ENCODE measurements around the gene HLA-F. TPM values are rescaled to one million over a fixed set of nuclear protein-coding genes. Genes with fewer than 3 reads are reported as not detected.

The HLA-F gene
- total RNA-seq, 2 donors from 2014 or later = 0.48 to 3.9 TPM

DNA sequence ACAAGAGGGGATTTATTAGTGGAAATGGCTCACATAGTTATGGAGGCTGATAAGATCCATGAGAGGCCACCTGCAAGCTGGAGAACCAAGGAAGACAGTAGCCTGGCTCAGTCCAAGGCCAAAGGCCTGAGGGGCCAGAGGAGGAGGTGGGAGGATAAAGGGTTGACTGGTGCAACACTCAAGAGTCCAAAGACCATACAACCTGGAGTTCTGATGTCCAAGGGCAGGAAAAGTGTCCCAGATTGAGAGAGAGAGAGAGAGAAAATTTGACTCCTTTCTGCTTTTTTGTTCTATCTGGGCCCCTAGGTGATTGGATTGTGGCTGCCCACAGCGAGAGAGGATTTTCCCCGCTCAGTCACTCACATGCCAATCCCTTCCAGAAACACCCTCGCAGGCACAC is 8.0 kb downstream of the HLA-F start:
- H3K27me3 Mint-ChIP-seq (ENCODE audit: insufficient read depth) = peaks cover 43% of the 10 kb centered on the region
- WGBS, 2 experiments (ENCODE audit: insufficient coverage in 1 of 2, insufficient read length in 1 of 2) = 74 to 100% methylated on average over 1 to 3 of the region's 3 CpGs
- Histone ChIP-seq H3K36me3 (ENCODE audit: control insufficient read depth, insufficient read depth, low read length) (no peaks in the 10 kb centered on the region), H3K27me3 (ENCODE audit: control insufficient read depth, insufficient read depth, low read length, poor library complexity, severe bottlenecking) (peaks cover 24% of the 10 kb centered on the region), H3K4me1 (ENCODE audit: control insufficient read depth, insufficient read depth, low read length) (no peaks in the 10 kb centered on the region), H3K9me3 (ENCODE audit: control insufficient read depth, low read length) (no peaks in the 10 kb centered on the region), H3K4me3 (ENCODE audit: low read length) (no peak overlapping the region), H3K27ac (ENCODE audit: low read depth, low read length) (no peak overlapping the region), H3K9ac (ENCODE audit: extremely low read depth, low read length, poor library complexity, severe bottlenecking) (no peak overlapping the region)
- no peak for DNase-seq
- H3K4me1 Mint-ChIP-seq = no peaks in the 10 kb centered on the region
- H3K4me3 Mint-ChIP-seq = no peak overlapping the region
- H3K27ac Mint-ChIP-seq = no peak overlapping the region
- H3K9me3 Mint-ChIP-seq = no peaks in the 10 kb centered on the region
- H3K36me3 Mint-ChIP-seq (ENCODE audit: low read depth) = no peaks in the 10 kb centered on the region
- TF ChIP-seq, protein P1, sequence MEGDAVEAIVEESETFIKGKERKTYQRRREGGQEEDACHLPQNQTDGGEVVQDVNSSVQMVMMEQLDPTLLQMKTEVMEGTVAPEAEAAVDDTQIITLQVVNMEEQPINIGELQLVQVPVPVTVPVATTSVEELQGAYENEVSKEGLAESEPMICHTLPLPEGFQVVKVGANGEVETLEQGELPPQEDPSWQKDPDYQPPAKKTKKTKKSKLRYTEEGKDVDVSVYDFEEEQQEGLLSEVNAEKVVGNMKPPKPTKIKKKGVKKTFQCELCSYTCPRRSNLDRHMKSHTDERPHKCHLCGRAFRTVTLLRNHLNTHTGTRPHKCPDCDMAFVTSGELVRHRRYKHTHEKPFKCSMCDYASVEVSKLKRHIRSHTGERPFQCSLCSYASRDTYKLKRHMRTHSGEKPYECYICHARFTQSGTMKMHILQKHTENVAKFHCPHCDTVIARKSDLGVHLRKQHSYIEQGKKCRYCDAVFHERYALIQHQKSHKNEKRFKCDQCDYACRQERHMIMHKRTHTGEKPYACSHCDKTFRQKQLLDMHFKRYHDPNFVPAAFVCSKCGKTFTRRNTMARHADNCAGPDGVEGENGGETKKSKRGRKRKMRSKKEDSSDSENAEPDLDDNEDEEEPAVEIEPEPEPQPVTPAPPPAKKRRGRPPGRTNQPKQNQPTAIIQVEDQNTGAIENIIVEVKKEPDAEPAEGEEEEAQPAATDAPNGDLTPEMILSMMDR (conservative IDR thresholded peaks at IDR 0.05) = no peak

DNA sequence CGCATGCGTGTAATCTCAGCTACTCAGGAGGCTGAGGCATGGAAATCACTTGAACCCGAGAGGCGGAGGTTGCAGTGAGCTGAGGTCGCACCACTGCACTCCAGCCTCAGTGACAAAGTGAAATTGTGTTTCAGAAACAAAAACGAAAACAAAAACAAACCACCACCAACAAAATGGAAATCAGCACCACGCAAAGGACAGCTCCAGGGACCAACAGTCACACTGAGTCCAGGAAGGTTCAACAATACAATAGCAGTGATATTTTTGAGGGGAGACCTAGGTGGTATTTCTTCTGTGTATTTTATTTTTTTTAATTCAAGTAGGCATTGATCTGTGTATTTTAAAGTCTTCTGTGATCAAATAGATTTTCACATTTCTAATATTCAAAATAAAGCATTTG is 9.8 kb downstream of the HLA-F start:
- Mint-ChIP-seq H3K36me3 (ENCODE audit: low read depth) (no peaks in the 10 kb centered on the region), H3K9me3 (no peaks in the 10 kb centered on the region), H3K27ac (no peak overlapping the region), H3K27me3 (ENCODE audit: insufficient read depth) (peaks cover 25% of the 10 kb centered on the region), H3K4me3 (no peak overlapping the region), H3K4me1 (no peaks in the 10 kb centered on the region)
- no peaks in the 10 kb centered on the region for H3K36me3 ChIP-seq (ENCODE audit: control insufficient read depth, insufficient read depth, low read length)
- TF ChIP-seq, protein P1 (conservative IDR thresholded peaks at IDR 0.05) = no peak
- WGBS, 2 experiments (ENCODE audit: insufficient coverage in 1 of 2, insufficient read length in 1 of 2) = 78 to 85% methylated on average over 5 to 7 of the region's 7 CpGs
- H3K9me3 ChIP-seq (ENCODE audit: control insufficient read depth, low read length) = no peaks in the 10 kb centered on the region
- no peaks in the 10 kb centered on the region for H3K4me1 ChIP-seq (ENCODE audit: control insufficient read depth, insufficient read depth, low read length)
- H3K27ac ChIP-seq (ENCODE audit: low read depth, low read length) = no peak overlapping the region
- no peak overlapping the region for H3K4me3 ChIP-seq (ENCODE audit: low read length)
- peaks cover 22% of the 10 kb centered on the region for H3K27me3 ChIP-seq (ENCODE audit: control insufficient read depth, insufficient read depth, low read length, poor library complexity, severe bottlenecking)
- no peak for DNase-seq
- H3K9ac ChIP-seq (ENCODE audit: extremely low read depth, low read length, poor library complexity, severe bottlenecking) = no peak overlapping the region

- TF ChIP-seq, protein P1 (conservative IDR thresholded peaks at IDR 0.05) = no peak
- no peaks in the 10 kb centered on the region for H3K9me3 ChIP-seq (ENCODE audit: control insufficient read depth, low read length)
- no peak overlapping the region for H3K9ac ChIP-seq (ENCODE audit: extremely low read depth, low read length, poor library complexity, severe bottlenecking)
- peaks cover 20% of the 10 kb centered on the region for H3K27me3 ChIP-seq (ENCODE audit: control insufficient read depth, insufficient read depth, low read length, poor library complexity, severe bottlenecking)
- WGBS, 2 experiments (ENCODE audit: insufficient coverage in 1 of 2, insufficient read length in 1 of 2) = 85 to 96% methylated on average over 2 to 3 of the region's 3 CpGs
- DNase-seq = no peak
- H3K4me1 ChIP-seq (ENCODE audit: control insufficient read depth, insufficient read depth, low read length) = no peaks in the 10 kb centered on the region
- Mint-ChIP-seq H3K27me3 (ENCODE audit: insufficient read depth) (peaks cover 24% of the 10 kb centered on the region), H3K4me1 (no peaks in the 10 kb centered on the region), H3K27ac (no peak overlapping the region), H3K9me3 (no peaks in the 10 kb centered on the region), H3K36me3 (ENCODE audit: low read depth) (no peaks in the 10 kb centered on the region), H3K4me3 (no peak overlapping the region)
- H3K4me3 ChIP-seq (ENCODE audit: low read length) = no peak overlapping the region
- no peaks in the 10 kb centered on the region for H3K36me3 ChIP-seq (ENCODE audit: control insufficient read depth, insufficient read depth, low read length)
- H3K27ac ChIP-seq (ENCODE audit: low read depth, low read length) = no peak overlapping the region
These were observed 11.1 kb downstream of the HLA-F start for GRCh38 chr6:29734046-29735018.
